ENCODE measurements around the gene LRP10. TPM values are rescaled to one million over a fixed set of nuclear protein-coding genes. Genes with fewer than 3 reads are reported as not detected.

The LRP10 gene
- total and polyA plus RNA-seq, 2 of the 8 experiments (the other 6 are each of a cell fraction or from before 2014, with no cell fraction given) = 12.4 to 15.6 TPM

DNA sequence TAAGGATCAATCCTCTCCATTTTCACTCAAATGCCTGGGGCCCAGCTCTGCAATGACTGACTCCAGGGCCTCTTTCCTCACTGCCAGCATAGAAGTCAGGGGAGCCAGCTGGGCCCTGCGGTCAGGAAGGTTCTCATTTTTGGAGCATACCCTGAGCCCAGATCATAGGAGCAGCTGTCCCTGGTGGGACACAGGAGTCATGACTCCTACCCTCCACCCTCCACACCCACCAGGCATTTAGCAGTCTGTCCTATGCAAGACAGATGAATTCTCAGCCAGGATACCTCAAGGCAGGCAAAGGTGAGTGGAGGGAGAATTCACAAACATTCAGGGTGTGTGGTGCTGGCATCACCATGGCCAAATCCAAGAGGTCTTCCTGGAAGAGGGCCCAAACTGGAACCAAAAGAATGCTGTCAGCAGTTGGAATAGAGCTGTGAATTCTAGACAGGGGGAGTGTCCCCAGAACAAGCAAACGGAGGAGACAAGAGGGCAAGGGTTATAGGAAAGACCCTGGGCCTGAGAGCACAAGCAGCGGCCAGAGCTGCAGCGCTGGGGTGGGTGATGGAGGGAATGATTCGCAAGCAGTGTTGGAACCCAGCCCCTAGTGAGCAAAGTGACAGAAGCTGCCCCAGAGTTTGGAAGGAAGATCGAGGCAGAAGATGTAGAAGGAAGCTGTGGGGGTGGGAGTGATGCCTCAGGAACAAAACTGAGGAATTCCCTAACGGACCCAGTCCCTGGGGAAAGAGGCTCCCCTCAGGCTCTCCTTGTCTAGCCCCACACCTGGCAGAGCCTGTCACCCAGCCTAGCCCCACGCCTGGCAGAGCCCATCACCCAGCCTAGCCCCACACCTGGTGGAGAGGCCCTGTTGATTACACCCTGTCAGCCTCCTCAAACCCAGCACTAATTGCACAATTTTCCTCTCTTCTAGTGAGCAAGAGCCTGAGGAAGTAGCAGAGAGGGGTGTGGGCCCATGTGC lies 7.0 kb downstream of the LRP10 start:
- Histone ChIP-seq H3K27ac (ENCODE audit: low read depth, low read length) (no peak overlapping the region), H3K14ac (ENCODE audit: insufficient read length) (no peak overlapping the region), H2AFZ (ENCODE audit: low read length) (no peak overlapping the region), H2BK20ac (ENCODE audit: low read length) (no peak overlapping the region), H2AK5ac (ENCODE audit: low read depth, low read length) (no peak overlapping the region), H3K27me3 (replicated peaks in 1 of 4; ENCODE audit: control insufficient read depth in 3 of 4, extremely low read depth in 1 of 4, insufficient read depth in 3 of 4, low read length in 3 of 4) (no peaks in the 10 kb centered on the region), H2BK15ac (ENCODE audit: low read length) (no peak overlapping the region), H4K20me1 (replicated peaks in 1 of 2; ENCODE audit: control insufficient read depth in 1 of 2, insufficient read depth in 2 of 2, low read length in 2 of 2) (no peaks in the 10 kb centered on the region), H3K56ac (replicated peaks; ENCODE audit: insufficient read length, low read depth, low read length) (no peak overlapping the region), H3K23ac (ENCODE audit: insufficient read length) (no peak overlapping the region), H4K8ac (ENCODE audit: extremely low read depth, insufficient read depth, low read length) (no peak overlapping the region), H3K23me2 (ENCODE audit: low read depth, low read length) (peaks cover 7% of the 10 kb centered on the region; the same call in 1 of the 2 replicates), H3K4me2 (ENCODE audit: insufficient read depth in 1 of 2, low read depth in 2 of 2, low read length in 2 of 2) (no peak overlapping the region), H3K4me3 (ENCODE audit: extremely low read depth in 1 of 4, insufficient read depth in 2 of 4, low read depth in 3 of 4, low read length in 4 of 4) (no peak overlapping the region), H3K36me3 (ENCODE audit: control insufficient read depth in 2 of 4, insufficient read depth in 4 of 4, low read length in 3 of 4) (no peaks in the 10 kb centered on the region; a peak in 2 of 8 replicates), H2BK120ac (replicated peaks; ENCODE audit: low read depth, low read length) (no peak overlapping the region), H3K79me1 (ENCODE audit: low read depth, low read length) (no peaks in the 10 kb centered on the region), H4K91ac (replicated peaks; ENCODE audit: insufficient read length, low read length) (no peak overlapping the region), H3K9me3 (ENCODE audit: insufficient read depth in 2 of 2, low read depth in 1 of 2, low read length in 1 of 2) (no peaks in the 10 kb centered on the region), H3K79me2 (ENCODE audit: control insufficient read depth in 1 of 2, insufficient read depth in 2 of 2, low read length in 2 of 2) (no peaks in the 10 kb centered on the region), H2BK12ac (ENCODE audit: low read depth, low read length) (no peak overlapping the region), H2BK5ac (ENCODE audit: low read depth, low read length) (no peak overlapping the region), H3K4me1 (replicated peaks in 1 of 4; ENCODE audit: control insufficient read depth in 3 of 4, insufficient read depth in 4 of 4, low read length in 3 of 4) (peaks cover 0 to 14% (median 6%) of the 10 kb centered on the region in 4 experiments; a peak in 6 of 7 replicates), H3K9ac (replicated peaks in 1 of 4; ENCODE audit: extremely low read depth in 1 of 4, low read depth in 3 of 4, low read length in 3 of 4) (no peak overlapping the region), H3K18ac (ENCODE audit: extremely low read depth, low read length) (no peak overlapping the region), H3K4ac (replicated peaks; ENCODE audit: insufficient read length, low read depth, low read length) (no peak overlapping the region), H4K5ac (ENCODE audit: insufficient read length, low read depth, low read length) (no peak overlapping the region)
- CTCF ChIA-PET (ENCODE audit: partially characterized antibody) = interaction anchor here (0.6 to 56.0 kb wide), 6 partner anchors 9 to 308 kb away, joined by 3 to 1562 read pairs (median 3); partner anchors contain the start of genes MMP14, MRPL52 and SLC7A7
- 88% methylated on average over 8 of the region's 8 CpGs; no CpG with 5 or more reads in 1 of the 2 experiments for WGBS, 2 experiments (ENCODE audit: extremely low coverage in 1 of 2, insufficient coverage in 1 of 2, insufficient read length in 1 of 2, insufficient replicate concordance in 2 of 2, low coverage in 1 of 2, low lambda C conversion rate in 2 of 2, missing lambda C conversion rate in 1 of 2)
- POLR2A ChIA-PET (ENCODE audit: partially characterized antibody) = interaction anchor here (0.8 to 1.4 kb wide), 3 partner anchors 8 to 56 kb away, joined by 3 read pairs; no protein-coding TSS in a partner anchor
- DNase-seq (ENCODE audit: low read depth in 1 of 2, low spot score in 2 of 2) = no peak
- no peak for FAIRE-seq
